Adipocyte (in vitro differentiated cells): Measurements from ENCODE around the gene DDX27.
"Not testable (repeated sequence)": the region's sequence is repeated elsewhere in the genome, so short reads cannot be mapped to it uniquely, and the experiment has no call there.

Experiments
- DNase-seq: peaks from one replicate; pipeline ENCODE4 v3.0.0-alpha.2; 2015; ENCODE audit warnings: low read depth
- H3K27me3 ChIP-seq: replicated peaks from 2 replicates; pipeline ENCODE4 v1.7.0; 2013; ENCODE audit warnings: mild to moderate bottlenecking, low read length, moderate library complexity; ENCODE audit not compliant: control insufficient read depth, insufficient read depth
- H3K36me3 ChIP-seq: 2 replicates; pipeline ENCODE4 v1.7.0; 2013; ENCODE audit warnings: low read length, mild to moderate bottlenecking, moderate library complexity; ENCODE audit not compliant: control insufficient read depth, insufficient read depth, severe bottlenecking
- H3K4me1 ChIP-seq: 2 replicates; pipeline ENCODE4 v1.7.0; 2013; ENCODE audit warnings: mild to moderate bottlenecking, low read length, moderate library complexity; ENCODE audit not compliant: control insufficient read depth, insufficient read depth
- H3K4me3 ChIP-seq: 2 replicates; pipeline ENCODE4 v1.7.0; 2013; ENCODE audit warnings: mild to moderate bottlenecking, low read length, moderate library complexity
- H3K9ac ChIP-seq: 2 replicates; pipeline ENCODE4 v1.7.0; 2013; ENCODE audit warnings: mild to moderate bottlenecking, low read length, moderate library complexity
- H3K9me3 ChIP-seq: 2 replicates; pipeline ENCODE4 v1.7.0; 2013; ENCODE audit warnings: mild to moderate bottlenecking, low read length, moderate library complexity; ENCODE audit not compliant: control insufficient read depth

Gene DDX27

DNA sequence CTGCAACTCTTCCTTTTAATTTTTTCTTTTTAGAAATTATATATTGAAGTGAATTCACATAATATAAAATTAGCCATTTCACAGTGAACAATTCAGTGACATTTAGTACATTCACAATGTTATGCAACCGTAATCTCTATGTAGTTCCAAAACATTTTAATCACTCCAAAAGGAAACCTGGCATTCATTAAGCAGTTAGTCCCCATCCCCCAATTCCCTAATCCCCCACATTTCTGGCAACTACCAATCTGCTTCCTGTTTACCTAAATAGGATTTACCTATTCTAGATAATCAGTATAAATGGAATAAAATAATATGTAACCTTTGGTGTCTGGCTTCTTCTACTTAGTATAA lies 8.5 kb upstream of the DDX27 start:
- Histone ChIP-seq H3K4me3 (no peak overlapping the region), H3K9ac (no peak overlapping the region), H3K4me1 (peaks cover 8% of the 10 kb centered on the region), H3K9me3 (peaks cover 6% of the 10 kb centered on the region), H3K27me3 (no peaks in the 10 kb centered on the region), H3K36me3 (no peaks in the 10 kb centered on the region)
- peak; percentile 49 for DNase-seq

GRCh38 chr20:49214571-49214970 lies 4.6 kb upstream of the DDX27 start:
- H3K36me3 ChIP-seq, result no peaks in the 10 kb centered on the region
- H3K9me3 ChIP-seq, result peaks cover 6% of the 10 kb centered on the region
- H3K4me3 ChIP-seq, result no peak overlapping the region
- no peak for DNase-seq
- peaks cover 8% of the 10 kb centered on the region for H3K4me1 ChIP-seq
- no peak overlapping the region for H3K9ac ChIP-seq
- no peaks in the 10 kb centered on the region for H3K27me3 ChIP-seq

- Histone ChIP-seq H3K36me3 (no peaks in the 10 kb centered on the region), H3K9me3 (peaks cover 3% of the 10 kb centered on the region), H3K9ac (no peak overlapping the region), H3K4me3 (no peak overlapping the region), H3K4me1 (peaks cover 12% of the 10 kb centered on the region), H3K27me3 (no peaks in the 10 kb centered on the region)
- DNase-seq, result no peak
These were observed 4.0 kb upstream of the DDX27 start for GRCh38 chr20:49215232-49215631.

DNA sequence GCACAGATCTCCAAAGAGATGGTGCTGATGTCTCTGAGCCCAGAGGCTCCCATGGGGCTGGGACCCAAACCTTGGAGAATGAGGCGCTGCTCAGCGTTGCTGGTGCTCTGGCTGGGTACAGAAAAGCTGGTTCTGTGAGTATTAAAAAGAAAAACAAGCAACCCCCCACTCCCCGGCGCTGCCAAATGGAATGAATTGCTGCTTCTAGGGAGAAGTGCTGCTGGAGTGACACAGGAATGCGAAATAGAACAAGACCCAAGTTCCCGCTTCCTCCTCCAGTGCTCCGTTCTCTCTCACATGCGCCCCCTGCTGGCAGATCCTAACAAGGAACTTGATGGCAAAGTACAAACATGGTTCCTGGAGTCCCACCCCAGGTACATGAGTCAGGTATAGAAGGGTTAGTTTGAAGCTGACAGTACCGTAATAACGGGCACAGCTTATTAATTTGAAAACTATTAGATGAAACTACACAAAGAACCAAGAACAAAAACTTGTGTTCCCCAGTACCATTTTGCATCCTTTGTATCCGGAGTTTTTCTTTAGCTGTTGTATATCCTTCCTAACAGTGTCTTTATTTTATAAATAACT lies 2.1 kb upstream of the DDX27 start:
- peak overlapping the region; percentile 10 for H3K9ac ChIP-seq
- DNase-seq, result peak; percentile 98
- H3K4me1 ChIP-seq, result peaks cover 10% of the 10 kb centered on the region
- H3K4me3 ChIP-seq, result no peak overlapping the region
- H3K36me3 ChIP-seq, result peaks cover 8% of the 10 kb centered on the region
- no peaks in the 10 kb centered on the region for H3K27me3 ChIP-seq
- H3K9me3 ChIP-seq, result no peaks in the 10 kb centered on the region

- H3K36me3 ChIP-seq, result peaks cover 22% of the 10 kb centered on the region
- not testable (repeated sequence) for H3K4me1 ChIP-seq, H3K27me3 ChIP-seq, DNase-seq, H3K9me3 ChIP-seq
- H3K9ac ChIP-seq, result peak overlapping the region; percentile 95
- H3K4me3 ChIP-seq, result peak overlapping the region; percentile 99
These were observed 501 bp upstream of the DDX27 start for GRCh38 chr20:49218739-49219090.

GRCh38 chr20:49219924-49220831 lies 962 bp downstream of the DDX27 start:
- Histone ChIP-seq H3K4me3 (peak overlapping the region; percentile 99), H3K9me3 (no peaks in the 10 kb centered on the region), H3K27me3 (no peaks in the 10 kb centered on the region), H3K4me1 (peaks cover 10% of the 10 kb centered on the region), H3K36me3 (peaks cover 37% of the 10 kb centered on the region), H3K9ac (peak overlapping the region; percentile 95)
- DNase-seq, result no peak

- no peak overlapping the region for H3K4me3 ChIP-seq
- H3K4me1 ChIP-seq, result no peaks in the 10 kb centered on the region
- H3K27me3 ChIP-seq, result no peaks in the 10 kb centered on the region
- no peak overlapping the region for H3K9ac ChIP-seq
- peaks cover 83% of the 10 kb centered on the region for H3K36me3 ChIP-seq
- H3K9me3 ChIP-seq, result no peaks in the 10 kb centered on the region
- no peak for DNase-seq
These were observed 6.7 kb downstream of the DDX27 start for GRCh38 chr20:49225896-49226295.

- H3K9ac ChIP-seq, result no peak overlapping the region
- H3K27me3 ChIP-seq, result no peaks in the 10 kb centered on the region
- no peaks in the 10 kb centered on the region for H3K4me1 ChIP-seq
- H3K4me3 ChIP-seq, result no peak overlapping the region
- H3K9me3 ChIP-seq, result no peaks in the 10 kb centered on the region
- peaks cover 84% of the 10 kb centered on the region for H3K36me3 ChIP-seq
- DNase-seq, result no peak
These were observed 9.5 kb downstream of the DDX27 start for GRCh38 chr20:49228676-49229075.

GRCh38 chr20:49229381-49229780 lies 10.2 kb downstream of the DDX27 start:
- no peaks in the 10 kb centered on the region for H3K9me3 ChIP-seq
- H3K9ac ChIP-seq, result no peak overlapping the region
- H3K4me3 ChIP-seq, result no peak overlapping the region
- H3K36me3 ChIP-seq, result peaks cover 84% of the 10 kb centered on the region
- H3K27me3 ChIP-seq, result no peaks in the 10 kb centered on the region
- H3K4me1 ChIP-seq, result no peaks in the 10 kb centered on the region
- DNase-seq, result no peak

DNA sequence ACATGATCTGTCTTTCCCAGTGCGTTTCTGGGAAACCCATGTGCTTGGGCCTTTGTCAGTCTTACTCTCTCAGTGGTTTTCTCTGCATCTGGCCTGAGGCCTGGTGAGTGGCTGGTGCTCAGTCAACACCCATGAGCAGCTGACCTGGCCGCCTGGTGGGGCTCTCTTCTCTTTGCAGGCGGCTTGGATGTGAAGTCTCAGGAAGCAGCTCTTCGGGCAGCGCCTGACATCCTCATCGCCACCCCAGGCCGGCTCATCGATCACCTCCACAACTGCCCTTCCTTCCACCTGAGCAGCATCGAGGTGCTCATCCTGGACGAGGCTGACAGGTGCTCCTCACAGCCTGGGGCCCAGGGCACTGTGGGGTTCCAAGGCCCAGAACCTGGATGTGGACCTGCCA lies 10.8 kb downstream of the DDX27 start:
- Histone ChIP-seq H3K4me1 (no peaks in the 10 kb centered on the region), H3K36me3 (peaks cover 84% of the 10 kb centered on the region), H3K27me3 (no peaks in the 10 kb centered on the region), H3K4me3 (no peak overlapping the region), H3K9ac (no peak overlapping the region), H3K9me3 (no peaks in the 10 kb centered on the region)
- DNase-seq, result no peak

DNA sequence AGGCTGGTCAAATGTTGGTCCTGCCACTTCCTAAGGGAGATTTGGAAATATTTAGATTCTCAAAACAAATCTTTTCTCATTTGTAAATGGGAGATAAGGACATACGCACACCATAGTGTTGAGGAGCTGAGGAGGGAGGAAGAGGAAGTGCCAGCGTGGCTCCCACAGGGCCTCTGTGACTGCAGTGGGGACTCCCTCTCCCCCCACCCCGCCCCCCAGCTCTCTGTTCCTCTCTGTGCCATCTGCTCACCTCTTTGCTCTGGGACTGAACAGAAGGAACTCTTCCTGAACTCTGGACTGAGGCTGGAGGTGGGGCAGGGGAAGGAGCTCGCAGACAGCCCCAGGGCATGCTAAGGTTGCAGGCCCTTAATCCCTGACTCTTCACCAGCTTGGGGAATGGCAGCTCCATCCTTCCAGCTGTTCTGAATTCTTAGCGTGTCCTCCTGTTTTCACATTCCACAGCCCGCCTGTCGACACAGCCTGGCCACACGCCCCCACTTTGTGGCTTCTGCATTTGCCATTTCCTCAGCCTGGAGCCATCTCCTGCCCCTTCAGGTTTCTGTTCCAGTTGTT lies 11.4 kb downstream of the DDX27 start:
- Histone ChIP-seq H3K9me3 (no peaks in the 10 kb centered on the region), H3K4me1 (no peaks in the 10 kb centered on the region), H3K36me3 (peaks cover 83% of the 10 kb centered on the region), H3K27me3 (no peaks in the 10 kb centered on the region), H3K9ac (no peak overlapping the region), H3K4me3 (no peak overlapping the region)
- DNase-seq, result peak; percentile 58
